ENCODE data around the gene BMP6. TPM values are rescaled to one million over a fixed set of nuclear protein-coding genes. Genes with fewer than 3 reads are reported as not detected.

Gene BMP6
- total RNA-seq, 1 donor from 2014 or later = 0.41 TPM

- no peak for DNase-seq (ENCODE audit: low spot score)
- Histone ChIP-seq H3K27me3 (no peaks in the 10 kb centered on the region), H3K4me2 (no peak overlapping the region), H3K27ac (no peak overlapping the region), H3K9ac (no peak overlapping the region), H3K4me3 (no peak overlapping the region), H3K9me3 (ENCODE audit: low read depth) (no peaks in the 10 kb centered on the region), H3K79me2 (ENCODE audit: low read depth) (no peaks in the 10 kb centered on the region), H3F3A (ENCODE audit: low read depth) (no peaks in the 10 kb centered on the region), H3K4me1 (peaks cover 13% of the 10 kb centered on the region), H3K36me3 (no peaks in the 10 kb centered on the region), H4K20me1 (ENCODE audit: low read depth) (no peaks in the 10 kb centered on the region), H2AFZ (replicated peaks) (no peak overlapping the region)
- TF ChIP-seq EZH2 (IDR thresholded peaks at IDR 0.05) = no peak
- TF ChIP-seq CTCF (IDR thresholded peaks at IDR 0.05) = no peak
- TF ChIP-seq EZH2phosphoT487 (IDR thresholded peaks at IDR 0.05) = no peak
- H3K36me3 Mint-ChIP-seq = no peaks in the 10 kb centered on the region
- peaks cover 7% of the 10 kb centered on the region for H3K27me3 Mint-ChIP-seq (ENCODE audit: insufficient read depth, low read depth)
- no peak overlapping the region for H3K4me3 Mint-ChIP-seq
- peaks cover 23% of the 10 kb centered on the region for H3K4me1 Mint-ChIP-seq
- no peak overlapping the region for H3K27ac Mint-ChIP-seq
- peaks cover 4% of the 10 kb centered on the region for H3K9me3 Mint-ChIP-seq
These were observed 100.1 kb downstream of the BMP6 start for GRCh38 chr6:7825986-7826385.

- no peak overlapping the region for H3K9ac ChIP-seq
- no peaks in the 10 kb centered on the region for H3K27me3 ChIP-seq
- no peak overlapping the region for H3K4me3 ChIP-seq
- no peak for DNase-seq (ENCODE audit: low spot score)
- no peaks in the 10 kb centered on the region for H3K9me3 ChIP-seq (ENCODE audit: low read depth)
- H3K4me1 ChIP-seq = peaks cover 13% of the 10 kb centered on the region
- peaks cover 7% of the 10 kb centered on the region for H3K27me3 Mint-ChIP-seq (ENCODE audit: insufficient read depth, low read depth)
- no peak overlapping the region for H3K4me3 Mint-ChIP-seq
- no peaks in the 10 kb centered on the region for H3K36me3 Mint-ChIP-seq
- no peaks in the 10 kb centered on the region for H3K79me2 ChIP-seq (ENCODE audit: low read depth)
- no peak overlapping the region for H3K4me2 ChIP-seq
- no peak overlapping the region for H3K27ac Mint-ChIP-seq
- TF ChIP-seq EZH2 (IDR thresholded peaks at IDR 0.05) = no peak
- no peak for TF ChIP-seq EZH2phosphoT487 (IDR thresholded peaks at IDR 0.05)
- no peak for TF ChIP-seq CTCF (IDR thresholded peaks at IDR 0.05)
- H2AFZ ChIP-seq (replicated peaks) = peak overlapping the region; percentile 12
- H3K36me3 ChIP-seq = no peaks in the 10 kb centered on the region
- H3K4me1 Mint-ChIP-seq = peaks cover 23% of the 10 kb centered on the region
- no peaks in the 10 kb centered on the region for H4K20me1 ChIP-seq (ENCODE audit: low read depth)
- no peak overlapping the region for H3K27ac ChIP-seq
- H3K9me3 Mint-ChIP-seq = peaks cover 4% of the 10 kb centered on the region
- H3F3A ChIP-seq (ENCODE audit: low read depth) = no peaks in the 10 kb centered on the region
These were observed 101.2 kb downstream of the BMP6 start for GRCh38 chr6:7827142-7827541.

GRCh38 chr6:7828124-7828523 is 102.2 kb downstream of the BMP6 start:
- H3K9me3 ChIP-seq (ENCODE audit: low read depth) = no peaks in the 10 kb centered on the region
- Mint-ChIP-seq H3K9me3 (peaks cover 4% of the 10 kb centered on the region), H3K4me3 (no peak overlapping the region), H3K27ac (no peak overlapping the region), H3K36me3 (no peaks in the 10 kb centered on the region), H3K4me1 (peaks cover 23% of the 10 kb centered on the region), H3K27me3 (ENCODE audit: insufficient read depth, low read depth) (peaks cover 5% of the 10 kb centered on the region)
- no peak overlapping the region for H3K4me3 ChIP-seq
- H3F3A ChIP-seq (ENCODE audit: low read depth) = no peaks in the 10 kb centered on the region
- H3K4me2 ChIP-seq = no peak overlapping the region
- H3K36me3 ChIP-seq = no peaks in the 10 kb centered on the region
- no peak for DNase-seq (ENCODE audit: low spot score)
- H2AFZ ChIP-seq (replicated peaks) = no peak overlapping the region
- peaks cover 13% of the 10 kb centered on the region for H3K4me1 ChIP-seq
- H3K9ac ChIP-seq = no peak overlapping the region
- H3K27ac ChIP-seq = no peak overlapping the region
- no peaks in the 10 kb centered on the region for H3K27me3 ChIP-seq
- H3K79me2 ChIP-seq (ENCODE audit: low read depth) = no peaks in the 10 kb centered on the region
- H4K20me1 ChIP-seq (ENCODE audit: low read depth) = no peaks in the 10 kb centered on the region
- no peak for TF ChIP-seq CTCF (IDR thresholded peaks at IDR 0.05)
- no peak for TF ChIP-seq EZH2 (IDR thresholded peaks at IDR 0.05)
- TF ChIP-seq EZH2phosphoT487 (IDR thresholded peaks at IDR 0.05) = no peak
